Gastroesophageal sphincter (tissue), 4 donors: Measurements from ENCODE around the gene MGAT5B. TPM values are rescaled to one million over a fixed set of nuclear protein-coding genes. Genes with fewer than 3 reads are reported as not detected.

Experiments
- ATAC-seq: fragments of 150-250 bp; one replicate; pipeline ENCODE4 v1.9.1; 2016; ENCODE audit warnings: mild to moderate bottlenecking, moderate library complexity
- H3K27ac ChIP-seq, 4 donors: fragments of 200-600 bp; sonication (generic) in 3 of 4; 1 replicate in 3 of 4; 2 replicates in 1 of 4; pipeline ENCODE4 v1.5.1; 2016 to 2019
- H3K27me3 ChIP-seq: fragments of 200-600 bp; sonication (generic); one replicate; pipeline ENCODE4 v1.5.1; 2019
- H3K36me3 ChIP-seq, 2 donors: fragments of 200-600 bp; sonication (generic); one replicate each; pipeline ENCODE4 v1.5.1; 2019; ENCODE audit warnings: control low read depth in 1 of 2
- H3K4me1 ChIP-seq, 3 donors: fragments of 200-600 bp; sonication (generic); 1 replicate in 2 of 3; 2 replicates in 1 of 3; pipeline ENCODE4 v1.5.1; 2016 to 2019; ENCODE audit warnings: control low read depth in 2 of 3
- H3K4me3 ChIP-seq, 2 donors: fragments of 200-600 bp; sonication (generic); one replicate each; pipeline ENCODE4 v1.5.1; 2019; ENCODE audit warnings: mild to moderate bottlenecking in 1 of 2, moderate library complexity in 1 of 2
- H3K9me3 ChIP-seq, 3 donors: fragments of 200-600 bp; sonication (generic); one replicate each; pipeline ENCODE4 v1.5.1; 2017 to 2019; ENCODE audit warnings: control low read depth in 2 of 3
- EP300 ChIP-seq: sonication (generic); formaldehyde crosslinking; IDR thresholded peaks from one replicate; pipeline ENCODE4 v1.6.1; 2017; ENCODE audit warnings: antibody characterized with exemption, mild to moderate bottlenecking
- POLR2A ChIP-seq, 2 donors: fragments of 450-650 bp; IDR thresholded peaks; one replicate each; pipeline ENCODE4 v1.6.1; 2017; ENCODE audit warnings: antibody characterized with exemption in 2 of 2, mild to moderate bottlenecking in 2 of 2, moderate library complexity in 1 of 2
- POLR2AphosphoS5 ChIP-seq: sonication (generic); formaldehyde crosslinking; IDR thresholded peaks from one replicate; pipeline ENCODE4 v1.6.1; 2017; ENCODE audit warnings: antibody characterized with exemption
- WGBS, 2 donors: methylation state at CpG; one replicate each; pipeline ENCODE4 v1.1.5; 2018; ENCODE audit warnings: low coverage in 1 of 2; 5-methylcytosine and 5-hydroxymethylcytosine counted together
- total RNA-seq, 4 donors: library from RNA; depleted of rRNA; stranded (reverse); fragments of >200 nt; gene quantifications; one replicate each; pipeline ENCODE4 v1.1.0, GENCODE V29; 2016
- TF ChIP-seq, protein P1 (sequence below), 4 experiments: fragments of 200-600 bp in 2 of 4; fragments of 450-650 bp in 2 of 4; sonication (generic) in 1 of 4; IDR thresholded peaks; one replicate each; pipeline ENCODE4 v1.5.1; 2017 to 2019; ENCODE audit warnings: antibody characterized with exemption in 4 of 4, mild to moderate bottlenecking in 2 of 4, moderate library complexity in 2 of 4

The MGAT5B gene
- total RNA-seq, 4 donors from 2014 or later = 0.12 to 0.81 (median 0.29) TPM

- Histone ChIP-seq H3K4me3 (no peak overlapping the region), H3K9me3 (no peaks in the 10 kb centered on the region), H3K27ac (no peak overlapping the region), H3K36me3 (no peaks in the 10 kb centered on the region), H3K27me3 (peaks cover 48% of the 10 kb centered on the region), H3K4me1 (peaks cover 0 to 10% (median 4%) of the 10 kb centered on the region in 3 donors)
- no peak for ATAC-seq
- no peak for TF ChIP-seq POLR2A (IDR thresholded peaks at IDR 0.05)
- TF ChIP-seq, protein P1, sequence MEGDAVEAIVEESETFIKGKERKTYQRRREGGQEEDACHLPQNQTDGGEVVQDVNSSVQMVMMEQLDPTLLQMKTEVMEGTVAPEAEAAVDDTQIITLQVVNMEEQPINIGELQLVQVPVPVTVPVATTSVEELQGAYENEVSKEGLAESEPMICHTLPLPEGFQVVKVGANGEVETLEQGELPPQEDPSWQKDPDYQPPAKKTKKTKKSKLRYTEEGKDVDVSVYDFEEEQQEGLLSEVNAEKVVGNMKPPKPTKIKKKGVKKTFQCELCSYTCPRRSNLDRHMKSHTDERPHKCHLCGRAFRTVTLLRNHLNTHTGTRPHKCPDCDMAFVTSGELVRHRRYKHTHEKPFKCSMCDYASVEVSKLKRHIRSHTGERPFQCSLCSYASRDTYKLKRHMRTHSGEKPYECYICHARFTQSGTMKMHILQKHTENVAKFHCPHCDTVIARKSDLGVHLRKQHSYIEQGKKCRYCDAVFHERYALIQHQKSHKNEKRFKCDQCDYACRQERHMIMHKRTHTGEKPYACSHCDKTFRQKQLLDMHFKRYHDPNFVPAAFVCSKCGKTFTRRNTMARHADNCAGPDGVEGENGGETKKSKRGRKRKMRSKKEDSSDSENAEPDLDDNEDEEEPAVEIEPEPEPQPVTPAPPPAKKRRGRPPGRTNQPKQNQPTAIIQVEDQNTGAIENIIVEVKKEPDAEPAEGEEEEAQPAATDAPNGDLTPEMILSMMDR (IDR thresholded peaks at IDR 0.05) = no peak
- TF ChIP-seq POLR2AphosphoS5 = no peak
- TF ChIP-seq EP300 = no peak
- 0 to 19% methylated on average over 4 to 5 of the region's 8 CpGs for WGBS, 2 donors
These were observed 57.3 kb downstream of the MGAT5B start for GRCh38 chr17:76925441-76925891.

- 100% methylated on average over 3 of the region's 17 CpGs; no CpG with 5 or more reads in 1 of the 2 donors for WGBS, 2 donors
- no peak for TF ChIP-seq POLR2AphosphoS5
- no peak for TF ChIP-seq POLR2A (IDR thresholded peaks at IDR 0.05)
- TF ChIP-seq, protein P1 (IDR thresholded peaks at IDR 0.05) = no peak
- TF ChIP-seq EP300 = no peak
- ATAC-seq = no peak
These were observed 58.1 kb downstream of the MGAT5B start for GRCh38 chr17:76926237-76926866.

DNA sequence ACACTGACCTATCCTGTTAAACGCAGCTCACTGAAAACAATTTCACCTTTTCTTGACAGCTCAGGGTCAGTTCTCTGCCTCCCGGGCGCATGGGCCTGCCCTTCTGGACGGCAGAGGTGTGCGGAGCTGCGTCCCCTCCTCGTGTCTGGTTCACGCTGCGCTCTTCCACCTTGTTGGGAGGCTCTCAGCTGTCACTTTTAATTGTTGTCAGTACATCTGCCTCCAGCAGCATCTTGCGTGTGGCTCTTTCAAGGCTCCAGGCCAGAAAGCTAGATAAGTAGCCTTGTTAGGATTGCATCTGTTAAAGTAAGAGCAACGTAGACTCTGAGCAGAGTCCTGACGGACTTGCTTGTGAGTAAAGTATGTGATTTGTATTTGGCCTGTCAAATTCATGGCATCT is 59.4 kb downstream of the MGAT5B start:
- H3K9me3 ChIP-seq = no peaks in the 10 kb centered on the region
- peaks cover 0 to 10% (median 4%) of the 10 kb centered on the region in 3 donors for H3K4me1 ChIP-seq
- TF ChIP-seq, protein P1 (IDR thresholded peaks at IDR 0.05) = no peak
- TF ChIP-seq POLR2AphosphoS5 = no peak
- no peak for TF ChIP-seq EP300
- TF ChIP-seq POLR2A (IDR thresholded peaks at IDR 0.05) = no peak
- no peaks in the 10 kb centered on the region for H3K36me3 ChIP-seq
- H3K4me3 ChIP-seq = no peak overlapping the region
- peaks cover 33% of the 10 kb centered on the region for H3K27me3 ChIP-seq
- no peak for ATAC-seq
- H3K27ac ChIP-seq = no peak overlapping the region
- WGBS, 2 donors = 53% methylated on average over 3 of the region's 12 CpGs; no CpG with 5 or more reads in 1 of the 2 donors

More at GRCh38 chr17:76926237-76926866, 58.1 kb downstream of the MGAT5B start:
- Histone ChIP-seq H3K4me1 (peaks cover 0 to 10% (median 4%) of the 10 kb centered on the region in 3 donors), H3K36me3 (no peaks in the 10 kb centered on the region), H3K9me3 (no peaks in the 10 kb centered on the region), H3K4me3 (no peak overlapping the region), H3K27ac (no peak overlapping the region), H3K27me3 (peaks cover 39% of the 10 kb centered on the region)

DNA sequence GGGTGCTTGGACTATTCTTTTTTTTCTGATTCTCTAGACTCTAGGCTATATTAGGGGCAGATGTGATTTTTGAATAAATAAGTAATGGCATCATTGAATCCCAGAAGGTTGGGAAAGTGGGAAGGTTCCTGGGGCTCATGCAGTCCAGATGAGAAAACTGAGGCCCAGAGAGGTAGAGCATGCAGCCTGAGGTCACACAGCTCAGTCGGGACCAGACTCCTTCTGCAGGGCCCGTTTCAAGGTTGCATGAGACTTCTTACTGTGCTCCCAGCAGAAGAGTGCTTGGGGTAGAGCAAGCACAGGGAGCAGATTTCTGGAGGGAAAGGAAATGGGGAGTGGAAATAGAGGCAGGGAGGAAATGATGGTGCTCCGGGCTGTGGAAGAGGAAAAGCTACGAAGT is 59.8 kb downstream of the MGAT5B start:
- H3K4me3 ChIP-seq = no peak overlapping the region
- H3K27ac ChIP-seq = no peak overlapping the region
- peaks cover 34% of the 10 kb centered on the region for H3K27me3 ChIP-seq
- ATAC-seq = no peak
- WGBS, 2 donors = 81% methylated on average over 3 of the region's 4 CpGs; no CpG with 5 or more reads in 1 of the 2 donors
- TF ChIP-seq POLR2AphosphoS5 (no peak), EP300 (no peak), POLR2A (IDR thresholded peaks at IDR 0.05) (no peak)
- TF ChIP-seq, protein P1 (IDR thresholded peaks at IDR 0.05) = no peak
- H3K4me1 ChIP-seq = peaks cover 0 to 10% (median 4%) of the 10 kb centered on the region in 3 donors
- no peaks in the 10 kb centered on the region for H3K36me3 ChIP-seq
- H3K9me3 ChIP-seq = no peaks in the 10 kb centered on the region

GRCh38 chr17:76929148-76929547 is 60.9 kb downstream of the MGAT5B start:
- WGBS, 2 donors = 83% methylated on average over 3 of the region's 3 CpGs
- no peak for ATAC-seq
- Histone ChIP-seq H3K27ac (no peak overlapping the region), H3K9me3 (no peaks in the 10 kb centered on the region), H3K4me3 (no peak overlapping the region), H3K27me3 (peaks cover 26% of the 10 kb centered on the region), H3K4me1 (peaks cover 0 to 10% (median 4%) of the 10 kb centered on the region in 3 donors), H3K36me3 (no peaks in the 10 kb centered on the region)
- TF ChIP-seq, protein P1 (IDR thresholded peaks at IDR 0.05) = no peak
- no peak for TF ChIP-seq EP300
- TF ChIP-seq POLR2A (IDR thresholded peaks at IDR 0.05) = no peak
- no peak for TF ChIP-seq POLR2AphosphoS5
